Measurements from ENCODE around the gene ESPNL. TPM values are rescaled to one million over a fixed set of nuclear protein-coding genes. Genes with fewer than 3 reads are reported as not detected.
"Not testable (repeated sequence)": the region's sequence is repeated elsewhere in the genome, so short reads cannot be mapped to it uniquely, and the experiment has no call there.

The ESPNL gene
- total RNA-seq, 2 donors from 2014 or later, result 0.15 to 0.86 TPM

- Mint-ChIP-seq H3K9me3 (peaks cover 2% of the 10 kb centered on the region), H3K4me3 (no peak overlapping the region), H3K4me1 (peaks cover 5% of the 10 kb centered on the region), H3K27me3 (ENCODE audit: insufficient read depth) (peaks cover 8% of the 10 kb centered on the region), H3K27ac (no peak overlapping the region), H3K36me3 (ENCODE audit: low read depth) (no peaks in the 10 kb centered on the region)
- DNase-seq, result peak; percentile 30
- Histone ChIP-seq H3K27ac (ENCODE audit: low read depth, low read length) (no peak overlapping the region), H3K9me3 (ENCODE audit: control insufficient read depth, low read length) (peaks cover 10% of the 10 kb centered on the region), H3K4me3 (ENCODE audit: low read length) (no peak overlapping the region), H3K27me3 (ENCODE audit: control insufficient read depth, insufficient read depth, low read length, poor library complexity, severe bottlenecking) (no peaks in the 10 kb centered on the region), H3K4me1 (ENCODE audit: control insufficient read depth, insufficient read depth, low read length) (no peaks in the 10 kb centered on the region), H3K36me3 (ENCODE audit: control insufficient read depth, insufficient read depth, low read length) (no peaks in the 10 kb centered on the region), H3K9ac (ENCODE audit: extremely low read depth, low read length, poor library complexity, severe bottlenecking) (no peak overlapping the region)
- 93 to 94% methylated on average over 5 to 13 of the region's 13 CpGs for WGBS, 2 experiments (ENCODE audit: insufficient coverage in 1 of 2, insufficient read length in 1 of 2)
- no peak for TF ChIP-seq CTCF (conservative IDR thresholded peaks at IDR 0.05)
Measured at GRCh38 chr2:238113611-238114010, 13.5 kb downstream of the ESPNL start.

- DNase-seq, result peak; percentile 39
- H3K4me3 Mint-ChIP-seq, result no peak overlapping the region
- Histone ChIP-seq H3K27me3 (ENCODE audit: control insufficient read depth, insufficient read depth, low read length, poor library complexity, severe bottlenecking) (peaks cover 6% of the 10 kb centered on the region), H3K27ac (ENCODE audit: low read depth, low read length) (no peak overlapping the region), H3K4me3 (ENCODE audit: low read length) (no peak overlapping the region), H3K9me3 (ENCODE audit: control insufficient read depth, low read length) (peaks cover 10% of the 10 kb centered on the region), H3K36me3 (ENCODE audit: control insufficient read depth, insufficient read depth, low read length) (no peaks in the 10 kb centered on the region), H3K4me1 (ENCODE audit: control insufficient read depth, insufficient read depth, low read length) (no peaks in the 10 kb centered on the region), H3K9ac (ENCODE audit: extremely low read depth, low read length, poor library complexity, severe bottlenecking) (no peak overlapping the region)
- peaks cover 2% of the 10 kb centered on the region for H3K9me3 Mint-ChIP-seq
- TF ChIP-seq CTCF (conservative IDR thresholded peaks at IDR 0.05), result no peak
- WGBS, 2 experiments (ENCODE audit: insufficient coverage in 1 of 2, insufficient read length in 1 of 2), result 93 to 99% methylated on average over 13 to 16 of the region's 16 CpGs
- no peak overlapping the region for H3K27ac Mint-ChIP-seq
- no peaks in the 10 kb centered on the region for H3K36me3 Mint-ChIP-seq (ENCODE audit: low read depth)
- H3K27me3 Mint-ChIP-seq (ENCODE audit: insufficient read depth), result peaks cover 8% of the 10 kb centered on the region
- no peaks in the 10 kb centered on the region for H3K4me1 Mint-ChIP-seq
Measured at GRCh38 chr2:238114331-238114841, 14.2 kb downstream of the ESPNL start.

- Mint-ChIP-seq H3K36me3 (ENCODE audit: low read depth) (no peaks in the 10 kb centered on the region), H3K4me1 (no peaks in the 10 kb centered on the region), H3K27me3 (ENCODE audit: insufficient read depth) (peaks cover 8% of the 10 kb centered on the region), H3K27ac (no peak overlapping the region), H3K4me3 (no peak overlapping the region), H3K9me3 (peaks cover 2% of the 10 kb centered on the region)
- no peak overlapping the region for H3K9ac ChIP-seq (ENCODE audit: extremely low read depth, low read length, poor library complexity, severe bottlenecking)
- peak; percentile 47 for DNase-seq
- no peaks in the 10 kb centered on the region for H3K36me3 ChIP-seq (ENCODE audit: control insufficient read depth, insufficient read depth, low read length)
- TF ChIP-seq CTCF (conservative IDR thresholded peaks at IDR 0.05), result peak; percentile 21
- H3K27me3 ChIP-seq (ENCODE audit: control insufficient read depth, insufficient read depth, low read length, poor library complexity, severe bottlenecking), result peaks cover 6% of the 10 kb centered on the region
- WGBS, 2 experiments (ENCODE audit: insufficient coverage in 1 of 2, insufficient read length in 1 of 2), result 92 to 96% methylated on average over 29 to 32 of the region's 32 CpGs
- H3K4me3 ChIP-seq (ENCODE audit: low read length), result no peak overlapping the region
- no peaks in the 10 kb centered on the region for H3K4me1 ChIP-seq (ENCODE audit: control insufficient read depth, insufficient read depth, low read length)
- no peak overlapping the region for H3K27ac ChIP-seq (ENCODE audit: low read depth, low read length)
- H3K9me3 ChIP-seq (ENCODE audit: control insufficient read depth, low read length), result peaks cover 10% of the 10 kb centered on the region
Measured at GRCh38 chr2:238114851-238115660, 14.9 kb downstream of the ESPNL start.

- not testable (repeated sequence) for H3K4me3 ChIP-seq (ENCODE audit: low read length); H3K27ac ChIP-seq (ENCODE audit: low read depth, low read length); H3K9me3 Mint-ChIP-seq; H3K27me3 ChIP-seq (ENCODE audit: control insufficient read depth, insufficient read depth, low read length, poor library complexity, severe bottlenecking); DNase-seq; H3K36me3 Mint-ChIP-seq (ENCODE audit: low read depth); H3K4me3 Mint-ChIP-seq; H3K27me3 Mint-ChIP-seq (ENCODE audit: insufficient read depth); H3K4me1 ChIP-seq (ENCODE audit: control insufficient read depth, insufficient read depth, low read length); H3K4me1 Mint-ChIP-seq; H3K36me3 ChIP-seq (ENCODE audit: control insufficient read depth, insufficient read depth, low read length); H3K9ac ChIP-seq (ENCODE audit: extremely low read depth, low read length, poor library complexity, severe bottlenecking); H3K27ac Mint-ChIP-seq
- 96 to 97% methylated on average over 5 to 12 of the region's 12 CpGs for WGBS, 2 experiments (ENCODE audit: insufficient coverage in 1 of 2, insufficient read length in 1 of 2)
- H3K9me3 ChIP-seq (ENCODE audit: control insufficient read depth, low read length), result peaks cover 10% of the 10 kb centered on the region
Measured at GRCh38 chr2:238115709-238116108, 15.6 kb downstream of the ESPNL start.

All from endodermal cell (in vitro differentiated cells).